Gastrocnemius medialis (tissue), 4 donors: ENCODE results near the gene KIF1A. TPM values are rescaled to one million over a fixed set of nuclear protein-coding genes. Genes with fewer than 3 reads are reported as not detected.

Experiments used
- ATAC-seq, 2 donors: fragments of 150-250 bp; one replicate each; pipeline ENCODE4 v1.9.1; 2016
- DNase-seq, 2 donors: peaks; one replicate each; pipeline ENCODE4 v3.0.0-alpha.2; 2019
- H3K27ac ChIP-seq, 4 donors: fragments of 200-600 bp; sonication (generic); 1 replicate in 1 of 4; 2 replicates in 3 of 4; pipeline ENCODE4 v1.5.1; 2016 to 2018; ENCODE audit warnings: mild to moderate bottlenecking in 2 of 4, moderate library complexity in 1 of 4
- H3K27me3 ChIP-seq, 3 donors: fragments of 200-600 bp; sonication (generic) in 2 of 3; 1 replicate in 1 of 3; 2 replicates in 2 of 3; pipeline versions ENCODE4 v1.5.1 to v1.6.0; 2016 to 2019; ENCODE audit warnings: mild to moderate bottlenecking in 1 of 3, moderate library complexity in 1 of 3
- H3K36me3 ChIP-seq, 2 donors: fragments of 200-600 bp; sonication (generic) in 1 of 2; one replicate each; pipeline ENCODE4 v1.5.1; 2017 to 2018
- H3K4me1 ChIP-seq, 2 donors: fragments of 200-600 bp; sonication (generic) in 1 of 2; one replicate each; pipeline ENCODE4 v1.5.1; 2016 to 2017; ENCODE audit warnings: mild to moderate bottlenecking in 2 of 2
- H3K4me3 ChIP-seq, 4 donors: fragments of 200-600 bp; sonication (generic) in 3 of 4; 1 replicate in 1 of 4; 2 replicates in 3 of 4; pipeline ENCODE4 v1.5.1; 2016 to 2019; ENCODE audit warnings: mild to moderate bottlenecking in 2 of 4
- H3K9me3 ChIP-seq, 3 donors: fragments of 200-600 bp; sonication (generic) in 2 of 3; 1 replicate in 1 of 3; 2 replicates in 2 of 3; pipeline ENCODE4 v1.5.1; 2016 to 2019
- POLR2A ChIP-seq, 2 donors: fragments of 450-650 bp; IDR thresholded peaks; one replicate each; pipeline ENCODE4 v1.6.1; 2017; ENCODE audit warnings: antibody characterized with exemption in 2 of 2, mild to moderate bottlenecking in 2 of 2, moderate library complexity in 2 of 2
- in situ Hi-C, 4 donors: fragments of 200-750 bp; cut with MboI; loops; one replicate each; pipeline versions ENCODE4 v1.15.0 to v1.8.0; 2017; ENCODE audit warnings: low sequenced_read_pairs in 4 of 4
- intact Hi-C: fragments of 100-400 bp; cut with DNase I; formaldehyde crosslinking; loops from one replicate; pipeline ENCODE4 v1.15.1; 2023; ENCODE audit warnings: low total_unique reads
- total RNA-seq, 4 donors: library from RNA; depleted of rRNA; stranded (reverse); fragments of >200 nt; gene quantifications; one replicate each; pipeline versions ENCODE4 v1.1.0 to v1.2.3, GENCODE V29; 2016
- TF ChIP-seq, protein P1 (sequence below), 5 experiments: fragments of 450-650 bp in 3 of 5; fragments of 200-600 bp in 2 of 5; sonication (generic) in 2 of 5; IDR thresholded peaks in 4 of 5; conservative IDR thresholded peaks in 1 of 5; 1 replicate in 4 of 5; 2 replicates in 1 of 5; pipeline ENCODE4 v1.5.1; 2016 to 2019; ENCODE audit warnings: antibody characterized with exemption in 5 of 5, mild to moderate bottlenecking in 3 of 5, moderate library complexity in 3 of 5

Gene KIF1A
- total RNA-seq, 4 donors from 2014 or later, result 0.05 to 0.33 (median 0.09) TPM; not detected in 1

DNA sequence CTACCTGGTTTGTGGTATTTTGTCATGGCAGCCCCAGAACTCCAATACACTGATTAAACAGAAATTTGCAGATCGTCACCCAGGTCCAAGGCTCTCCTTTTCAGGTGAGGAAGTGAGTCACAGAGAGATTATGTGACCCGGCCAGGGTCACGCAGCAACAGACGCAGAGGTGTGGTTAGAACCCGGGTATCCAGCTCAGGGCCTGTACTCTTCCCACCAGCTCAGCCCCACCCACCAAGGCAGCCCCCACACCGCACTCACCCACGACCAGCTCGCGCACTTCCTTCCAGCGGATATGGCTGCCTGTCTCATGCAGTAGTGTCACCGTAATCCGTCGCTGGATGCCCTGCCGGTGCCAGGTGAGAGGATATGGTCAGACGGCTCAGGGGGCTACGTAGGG, 80.2 kb downstream of the KIF1A start:
- in situ Hi-C loops, result no loop called here
- no peak for TF ChIP-seq POLR2A (IDR thresholded peaks at IDR 0.05)
- TF ChIP-seq, protein P1, sequence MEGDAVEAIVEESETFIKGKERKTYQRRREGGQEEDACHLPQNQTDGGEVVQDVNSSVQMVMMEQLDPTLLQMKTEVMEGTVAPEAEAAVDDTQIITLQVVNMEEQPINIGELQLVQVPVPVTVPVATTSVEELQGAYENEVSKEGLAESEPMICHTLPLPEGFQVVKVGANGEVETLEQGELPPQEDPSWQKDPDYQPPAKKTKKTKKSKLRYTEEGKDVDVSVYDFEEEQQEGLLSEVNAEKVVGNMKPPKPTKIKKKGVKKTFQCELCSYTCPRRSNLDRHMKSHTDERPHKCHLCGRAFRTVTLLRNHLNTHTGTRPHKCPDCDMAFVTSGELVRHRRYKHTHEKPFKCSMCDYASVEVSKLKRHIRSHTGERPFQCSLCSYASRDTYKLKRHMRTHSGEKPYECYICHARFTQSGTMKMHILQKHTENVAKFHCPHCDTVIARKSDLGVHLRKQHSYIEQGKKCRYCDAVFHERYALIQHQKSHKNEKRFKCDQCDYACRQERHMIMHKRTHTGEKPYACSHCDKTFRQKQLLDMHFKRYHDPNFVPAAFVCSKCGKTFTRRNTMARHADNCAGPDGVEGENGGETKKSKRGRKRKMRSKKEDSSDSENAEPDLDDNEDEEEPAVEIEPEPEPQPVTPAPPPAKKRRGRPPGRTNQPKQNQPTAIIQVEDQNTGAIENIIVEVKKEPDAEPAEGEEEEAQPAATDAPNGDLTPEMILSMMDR (IDR thresholded peaks at IDR 0.05 in 4 of 5, conservative IDR thresholded peaks at IDR 0.05 in 1 of 5), result no peak
- intact Hi-C loops, result no loop called here

DNA sequence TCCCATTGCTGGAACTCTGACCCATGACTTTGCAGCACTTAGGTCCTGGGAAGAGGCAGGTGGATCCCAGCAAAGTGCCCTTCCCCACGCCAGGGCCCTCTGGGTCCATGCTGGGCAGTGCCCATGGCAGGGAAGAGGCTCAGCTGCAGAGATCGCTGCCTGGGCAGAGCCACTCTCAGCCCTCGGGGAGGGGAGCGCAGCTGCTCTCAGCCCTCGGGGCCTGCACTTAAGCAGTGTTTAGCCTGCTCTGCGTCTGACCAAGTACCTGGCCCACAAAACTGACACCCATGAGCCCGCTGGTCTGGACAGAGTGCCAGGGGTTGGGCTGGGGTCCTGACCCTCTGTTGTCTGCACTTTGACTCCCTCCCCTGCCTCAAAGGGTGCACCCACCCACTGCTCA, 82.1 kb downstream of the KIF1A start:
- H3K4me1 ChIP-seq, result no peaks in the 10 kb centered on the region
- H3K27ac ChIP-seq, result no peak overlapping the region
- no peak overlapping the region for H3K4me3 ChIP-seq
- no peaks in the 10 kb centered on the region for H3K36me3 ChIP-seq
- H3K27me3 ChIP-seq, result no peaks in the 10 kb centered on the region
- no peaks in the 10 kb centered on the region for H3K9me3 ChIP-seq
- intact Hi-C loops, result no loop called here
- in situ Hi-C loops, result no loop called here
- TF ChIP-seq POLR2A (IDR thresholded peaks at IDR 0.05), result no peak
- TF ChIP-seq, protein P1 (IDR thresholded peaks at IDR 0.05 in 4 of 5, conservative IDR thresholded peaks at IDR 0.05 in 1 of 5), result no peak
- ATAC-seq, result no peak
- no peak for DNase-seq

More for the DNA sequence above, 80.2 kb downstream of the KIF1A start:
- ATAC-seq, result no peak
- H3K27ac ChIP-seq, result no peak overlapping the region
- no peaks in the 10 kb centered on the region for H3K36me3 ChIP-seq
- no peaks in the 10 kb centered on the region for H3K4me1 ChIP-seq
- DNase-seq, result no peak
- no peaks in the 10 kb centered on the region for H3K27me3 ChIP-seq
- no peak overlapping the region for H3K4me3 ChIP-seq
- H3K9me3 ChIP-seq, result no peaks in the 10 kb centered on the region

DNA sequence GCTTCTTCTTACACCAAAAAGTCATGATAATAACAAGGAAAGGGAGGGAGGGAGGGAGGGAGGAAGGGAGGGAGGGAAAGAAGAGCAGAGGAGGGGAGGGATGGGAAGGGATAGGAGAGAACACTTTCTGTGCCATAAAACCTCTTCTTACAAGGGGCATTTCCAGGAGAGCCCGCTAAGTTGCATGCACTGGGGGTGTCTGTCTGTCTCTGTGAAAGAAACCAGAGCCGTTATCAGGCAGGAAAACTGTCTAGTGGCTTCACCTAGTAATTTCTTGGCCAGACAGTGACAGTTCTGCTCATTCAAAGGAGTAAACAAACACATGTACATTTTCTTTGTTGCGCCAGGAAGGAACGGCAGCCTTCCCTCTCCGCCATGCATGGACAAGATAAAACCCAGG, 82.5 kb downstream of the KIF1A start:
- Histone ChIP-seq H3K4me1 (no peaks in the 10 kb centered on the region), H3K4me3 (no peak overlapping the region), H3K9me3 (no peaks in the 10 kb centered on the region), H3K36me3 (no peaks in the 10 kb centered on the region), H3K27ac (no peak overlapping the region), H3K27me3 (no peaks in the 10 kb centered on the region)
- ATAC-seq (no peak), DNase-seq (no peak)
- in situ Hi-C loops, result no loop called here
- intact Hi-C loops, result no loop called here
- TF ChIP-seq, protein P1 (IDR thresholded peaks at IDR 0.05 in 4 of 5, conservative IDR thresholded peaks at IDR 0.05 in 1 of 5), result no peak
- TF ChIP-seq POLR2A (IDR thresholded peaks at IDR 0.05), result no peak

DNA sequence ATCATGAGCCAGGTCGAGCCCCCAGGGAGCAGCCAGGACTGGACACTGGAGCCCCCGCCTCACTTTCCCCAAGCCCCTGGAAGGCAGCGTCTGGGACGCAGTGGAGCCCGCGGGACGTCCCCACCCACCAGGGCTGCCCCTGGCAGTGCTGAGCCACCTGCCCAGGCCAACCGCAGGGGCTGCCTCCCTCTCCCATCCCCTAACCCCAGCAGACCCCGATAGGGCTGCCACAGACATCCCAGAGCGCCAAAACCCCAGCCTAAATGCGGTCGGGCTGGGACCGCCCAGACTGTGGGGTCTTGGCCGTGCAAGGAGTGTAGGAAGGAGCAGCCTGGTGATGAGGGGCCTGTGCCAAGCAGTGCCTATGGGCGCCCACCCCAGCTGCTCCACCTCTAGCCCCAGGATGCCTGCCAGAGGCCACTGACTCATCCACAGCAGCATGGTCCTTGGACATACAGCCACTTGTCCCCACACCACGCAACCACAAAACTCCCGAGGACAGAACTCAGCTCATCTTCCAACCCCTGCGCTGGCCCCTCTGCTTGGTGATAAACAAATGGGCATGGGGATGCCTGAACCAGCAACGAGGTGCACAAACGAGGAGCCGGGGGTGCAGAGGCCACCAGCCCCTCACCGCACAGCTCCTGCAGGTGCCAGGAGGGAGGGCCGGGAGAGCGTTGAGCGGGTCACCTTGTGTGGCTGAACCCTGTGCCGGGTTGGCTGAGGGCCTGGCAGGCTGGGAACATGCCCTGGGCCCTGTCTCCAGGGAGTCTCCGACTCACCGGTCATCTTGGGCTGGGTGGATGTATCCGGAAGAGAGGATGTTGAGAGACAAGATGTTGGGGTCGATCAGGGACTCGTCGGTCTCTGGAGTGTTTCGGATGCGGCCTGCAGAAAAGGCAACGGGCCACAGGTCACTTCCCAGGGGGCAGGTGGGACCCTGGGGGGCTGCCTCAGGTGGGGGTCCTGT, 83.5 kb downstream of the KIF1A start:
- Histone ChIP-seq H3K27ac (no peak overlapping the region), H3K9me3 (no peaks in the 10 kb centered on the region), H3K4me1 (no peaks in the 10 kb centered on the region), H3K36me3 (no peaks in the 10 kb centered on the region), H3K4me3 (no peak overlapping the region), H3K27me3 (peaks cover 0 to under 1% (median 0%) of the 10 kb centered on the region in 3 donors)
- ATAC-seq, result no peak
- in situ Hi-C loops (no loop called here), intact Hi-C loops (no loop called here)
- TF ChIP-seq, protein P1 (IDR thresholded peaks at IDR 0.05 in 4 of 5, conservative IDR thresholded peaks at IDR 0.05 in 1 of 5), result no peak
- no peak for TF ChIP-seq POLR2A (IDR thresholded peaks at IDR 0.05)
- DNase-seq, result no peak
